GM12878 (cell line): ENCODE measurements around the gene AQP2. TPM values are rescaled to one million over a fixed set of nuclear protein-coding genes. Genes with fewer than 3 reads are reported as not detected.

Experiments
- ATAC-seq: fragments of 200-7000 bp; cut with Tn5 transposase; 3 replicates; pipeline ENCODE4 v1.9.1; 2020; ENCODE audit warnings: mild to moderate bottlenecking, moderate library complexity
- BruUV-seq: library from RNA; stranded (reverse); fragments of 400-500 nt; replicated peaks from 2 replicates; lab custom pipeline; 2021; lab: Mats Ljungman, UMichigan
- CTCF ChIA-PET: fragments of 300-600 bp; sonication (Branson Sonifier 250); formaldehyde crosslinking; extraction: SDS; loops from one replicate; lab custom pipeline; 2021; ENCODE audit warnings: inconsistent platforms; lab: Yijun Ruan, JAX
- POLR2A ChIA-PET: fragments of 350-600 bp; formaldehyde crosslinking; extraction: SDS; loops from one replicate; lab custom pipeline; 2021; ENCODE audit warnings: inconsistent platforms; lab: Charles Lee
- RAD21 ChIA-PET: fragments of 300-600 bp; sonication (Branson Sonifier 250); formaldehyde crosslinking; loops from one replicate; lab custom pipeline; 2023; ENCODE audit warnings: antibody characterized with exemption; ENCODE audit not compliant: unreplicated experiment; lab: Charles Lee
- SMC1A ChIA-PET: fragments of 300-600 bp; sonication (Branson Sonifier 250); formaldehyde crosslinking; loops from one replicate; lab custom pipeline; 2023; ENCODE audit not compliant: unreplicated experiment, uncharacterized antibody; lab: Charles Lee
- DNase-seq: peaks from one replicate; pipeline ENCODE4 v3.0.0-alpha.2; 2011; ENCODE audit warnings: low read depth, low spot score
- FAIRE-seq: peaks from 3 replicates; lab custom pipeline; 2011; peaks lifted over from hg19 to GRCh38; lab: Jason Lieb, UNC
- H2AFZ ChIP-seq: 2 replicates; pipeline ENCODE4 v1.6.0; 2011; ENCODE audit warnings: low read depth, low read length, control low read depth; ENCODE audit not compliant: control insufficient read depth
- H3K27ac ChIP-seq: 2 replicates; pipeline ENCODE4 v1.5.1; 2011; ENCODE audit warnings: control low read depth; ENCODE audit not compliant: control insufficient read depth, insufficient read depth
- H3K27me3 ChIP-seq, 2 experiments: replicated peaks in 1 of 2; 2 replicates each; pipeline versions ENCODE4 v1.6.0 to v1.6.1; 2011; ENCODE audit warnings: low read length in 1 of 2; ENCODE audit not compliant: control insufficient read depth in 2 of 2, insufficient read depth in 2 of 2
- H3K36me3 ChIP-seq, 2 experiments: 2 replicates each; pipeline ENCODE4 v1.5.1; 2011; ENCODE audit warnings: low read length in 1 of 2; ENCODE audit not compliant: control insufficient read depth in 2 of 2, insufficient read depth in 2 of 2
- H3K4me1 ChIP-seq: 2 replicates; pipeline ENCODE4 v1.6.1; 2011; ENCODE audit warnings: mild to moderate bottlenecking, low read length, moderate library complexity, mixed read lengths; ENCODE audit not compliant: control insufficient read depth, insufficient read depth
- H3K4me2 ChIP-seq: 2 replicates; pipeline ENCODE4 v1.6.0; 2011; ENCODE audit warnings: control low read depth; ENCODE audit not compliant: control insufficient read depth, insufficient read depth
- H3K4me3 ChIP-seq: fragments of 200-600 bp; sonication (generic); 2 replicates; pipeline ENCODE4 v1.5.1; 2016
- H3K79me2 ChIP-seq: 2 replicates; pipeline ENCODE4 v1.6.0; 2011; ENCODE audit warnings: low read length; ENCODE audit not compliant: control insufficient read depth, insufficient read depth
- H3K9ac ChIP-seq: 2 replicates; pipeline ENCODE4 v1.8.0; 2011; ENCODE audit warnings: low read length, control low read depth, mixed read lengths; ENCODE audit not compliant: control insufficient read depth, insufficient read depth
- H3K9me3 ChIP-seq: replicated peaks from 3 replicates; pipeline ENCODE4 v1.5.1; 2011; ENCODE audit warnings: mild to moderate bottlenecking, low read length; ENCODE audit not compliant: control insufficient read depth, insufficient read depth
- H4K20me1 ChIP-seq: 2 replicates; pipeline ENCODE4 v1.6.0; 2011; ENCODE audit not compliant: control insufficient read depth, insufficient read depth
- CHD4 ChIP-seq: fragments of 200-600 bp; sonication (generic); IDR thresholded peaks from 2 replicates; pipeline ENCODE4 v1.6.1; 2016; ENCODE audit warnings: mild to moderate bottlenecking
- EED ChIP-seq: sonication (generic); IDR thresholded peaks from 2 replicates; pipeline ENCODE4 v1.6.1; 2016; ENCODE audit warnings: antibody characterized with exemption, low read depth
- HDGF ChIP-seq: fragments of 450-650 bp; IDR thresholded peaks from 2 replicates; pipeline ENCODE4 v1.6.1; 2016; ENCODE audit warnings: antibody characterized with exemption
- KLF5 ChIP-seq: fragments of 450-650 bp; IDR thresholded peaks from 2 replicates; pipeline ENCODE4 v1.6.1; 2014; ENCODE audit warnings: mild to moderate bottlenecking; ENCODE audit not compliant: partially characterized antibody
- MYB ChIP-seq: fragments of 150-350 bp; IDR thresholded peaks from 2 replicates; pipeline ENCODE4 v1.6.1; 2014; ENCODE audit warnings: mild to moderate bottlenecking, low read depth, low read length, borderline replicate concordance
- NFXL1 ChIP-seq: fragments of 450-650 bp; IDR thresholded peaks from 2 replicates; pipeline ENCODE4 v1.6.1; 2017; ENCODE audit warnings: antibody characterized with exemption, mild to moderate bottlenecking, borderline replicate concordance
- SKIL ChIP-seq: fragments of 450-650 bp; IDR thresholded peaks from 2 replicates; pipeline ENCODE4 v1.6.1; 2017; ENCODE audit warnings: mild to moderate bottlenecking, low read depth, inconsistent platforms; ENCODE audit not compliant: poor library complexity, severe bottlenecking
- WGBS: methylation state at CpG from one replicate; pipeline ENCODE4 v1.1.6; 2016; ENCODE audit warnings: low lambda C conversion rate; ENCODE audit not compliant: insufficient replicate concordance, insufficient coverage; ENCODE audit errors: missing lambda C conversion rate; 5-methylcytosine and 5-hydroxymethylcytosine counted together
- in situ Hi-C: fragments of 300-500 bp; cut with MboI; formaldehyde crosslinking; loops from 9 replicates; pipeline ENCODE4 v1.14.3; 2018; ENCODE audit warnings: mixed read lengths
- intact Hi-C: fragments of 100-400 bp; cut with micrococcal nuclease; formaldehyde crosslinking; loops from one replicate; pipeline ENCODE4 v1.14.2; 2022; ENCODE audit not compliant: unreplicated experiment
- polyA plus RNA-seq, 11 experiments: library from polyadenylated mRNA; depleted of rRNA in 4 of 11; unstranded in 6 of 11; stranded (reverse) in 5 of 11; fragments of >200 nt; fragmentation: Nextera tagmentation in 4 of 11; fragmentation: Illumina TruSeq in 1 of 11; extraction: Ambion mirVana in 4 of 11; extraction: Trizol in 1 of 11; gene quantifications; 1 replicate in 1 of 11; 2 replicates in 10 of 11; pipeline versions ENCODE4 v1.2.1 to v1.2.3, GENCODE V29; 2011 to 2016; ENCODE audit warnings: inconsistent platforms in 2 of 11, missing spikeins in 2 of 11, low read depth in 1 of 11
- total RNA-seq, 4 experiments: library from RNA; depleted of rRNA in 3 of 4; stranded (reverse); fragments of >200 nt in 3 of 4; fragmentation: Illumina TruSeq in 1 of 4; extraction: Trizol in 1 of 4; gene quantifications; 2 replicates each; pipeline versions ENCODE4 v1.2.1 to v1.2.3, GENCODE V29; 2013 to 2021
- TF ChIP-seq, protein P1 (sequence below): IDR thresholded peaks from 2 replicates; pipeline ENCODE4 v1.6.1; 2012; ENCODE audit warnings: low read depth, low read length, improper control_type of control experiment
- TF ChIP-seq, protein P2 (sequence below): fragments of 450-650 bp; IDR thresholded peaks from 2 replicates; pipeline ENCODE4 v1.6.1; 2017; ENCODE audit warnings: antibody characterized with exemption, mild to moderate bottlenecking, moderate library complexity
- TF ChIP-seq, protein P3 (sequence below), 3 experiments: IDR thresholded peaks in 2 of 3; conservative IDR thresholded peaks in 1 of 3; 2 replicates each; pipeline ENCODE4 v1.5.1; 2011; ENCODE audit warnings: low read depth in 3 of 3, low read length in 3 of 3, mild to moderate bottlenecking in 3 of 3, control low read depth in 2 of 3, moderate library complexity in 2 of 3, inconsistent platforms in 1 of 3, mixed read lengths in 1 of 3; ENCODE audit not compliant: control insufficient read depth in 2 of 3, insufficient read depth in 1 of 3; ENCODE audit errors: extremely low read depth in 1 of 3
- TF ChIP-seq, protein P4 (sequence below): fragments of 450-650 bp; conservative IDR thresholded peaks from 2 replicates; pipeline ENCODE4 v1.6.1; 2017; ENCODE audit warnings: mild to moderate bottlenecking, moderate library complexity

AQP2 gene
- total and polyA plus RNA-seq, 10 of the 15 experiments (the other 5 are each of a cell fraction or from before 2014, with no cell fraction given): not detected

GRCh38 chr12:50006280-50006679, 55.7 kb downstream of the AQP2 start:
- H3K9me3 ChIP-seq: no peaks in the 10 kb centered on the region
- ChIA-PET RAD21 (no interaction called here), CTCF (interaction anchor here (1.1 to 2.7 kb wide), 9 partner anchors 11 to 72 kb away, joined by 3 to 11 read pairs (median 7); no protein-coding TSS in a partner anchor), SMC1A (interaction anchor here (0.8 to 2.1 kb wide), 6 partner anchors 10 to 50 kb away, joined by 3 to 6 read pairs (median 4); no protein-coding TSS in a partner anchor), POLR2A (no interaction called here)
- ATAC-seq: no peak
- peak overlapping the region; percentile 34; the same call in 1 of the 2 replicates for H3K27ac ChIP-seq
- FAIRE-seq: no peak
- peak overlapping the region; percentile 41; the same call in 1 of the 2 replicates for H3K4me2 ChIP-seq
- H2AFZ ChIP-seq: peak overlapping the region; percentile 31; the same call in 1 of the 2 replicates
- peaks cover 4 to 24% of the 10 kb centered on the region in 2 experiments; a peak in 3 of 4 replicates for H3K36me3 ChIP-seq
- intact Hi-C loops (no loop called here), in situ Hi-C loops (no loop called here)
- no peaks in the 10 kb centered on the region for H4K20me1 ChIP-seq
- 91% methylated on average over 7 of the region's 7 CpGs for WGBS
- no peak overlapping the region for H3K9ac ChIP-seq
- peaks cover 10% of the 10 kb centered on the region for H3K79me2 ChIP-seq
- peaks cover 10% of the 10 kb centered on the region; the same call in 1 of the 2 replicates for H3K4me1 ChIP-seq
- BruUV-seq: no TSS peak
- DNase-seq: no peak
- H3K27me3 ChIP-seq: no peaks in the 10 kb centered on the region
- no peak overlapping the region for H3K4me3 ChIP-seq
- no peak for TF ChIP-seq KLF5
- TF ChIP-seq EED: no peak
- TF ChIP-seq SKIL: no peak
- TF ChIP-seq, protein P1, sequence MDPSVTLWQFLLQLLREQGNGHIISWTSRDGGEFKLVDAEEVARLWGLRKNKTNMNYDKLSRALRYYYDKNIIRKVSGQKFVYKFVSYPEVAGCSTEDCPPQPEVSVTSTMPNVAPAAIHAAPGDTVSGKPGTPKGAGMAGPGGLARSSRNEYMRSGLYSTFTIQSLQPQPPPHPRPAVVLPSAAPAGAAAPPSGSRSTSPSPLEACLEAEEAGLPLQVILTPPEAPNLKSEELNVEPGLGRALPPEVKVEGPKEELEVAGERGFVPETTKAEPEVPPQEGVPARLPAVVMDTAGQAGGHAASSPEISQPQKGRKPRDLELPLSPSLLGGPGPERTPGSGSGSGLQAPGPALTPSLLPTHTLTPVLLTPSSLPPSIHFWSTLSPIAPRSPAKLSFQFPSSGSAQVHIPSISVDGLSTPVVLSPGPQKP: no peak
- TF ChIP-seq CHD4: no peak
- TF ChIP-seq, protein P2, sequence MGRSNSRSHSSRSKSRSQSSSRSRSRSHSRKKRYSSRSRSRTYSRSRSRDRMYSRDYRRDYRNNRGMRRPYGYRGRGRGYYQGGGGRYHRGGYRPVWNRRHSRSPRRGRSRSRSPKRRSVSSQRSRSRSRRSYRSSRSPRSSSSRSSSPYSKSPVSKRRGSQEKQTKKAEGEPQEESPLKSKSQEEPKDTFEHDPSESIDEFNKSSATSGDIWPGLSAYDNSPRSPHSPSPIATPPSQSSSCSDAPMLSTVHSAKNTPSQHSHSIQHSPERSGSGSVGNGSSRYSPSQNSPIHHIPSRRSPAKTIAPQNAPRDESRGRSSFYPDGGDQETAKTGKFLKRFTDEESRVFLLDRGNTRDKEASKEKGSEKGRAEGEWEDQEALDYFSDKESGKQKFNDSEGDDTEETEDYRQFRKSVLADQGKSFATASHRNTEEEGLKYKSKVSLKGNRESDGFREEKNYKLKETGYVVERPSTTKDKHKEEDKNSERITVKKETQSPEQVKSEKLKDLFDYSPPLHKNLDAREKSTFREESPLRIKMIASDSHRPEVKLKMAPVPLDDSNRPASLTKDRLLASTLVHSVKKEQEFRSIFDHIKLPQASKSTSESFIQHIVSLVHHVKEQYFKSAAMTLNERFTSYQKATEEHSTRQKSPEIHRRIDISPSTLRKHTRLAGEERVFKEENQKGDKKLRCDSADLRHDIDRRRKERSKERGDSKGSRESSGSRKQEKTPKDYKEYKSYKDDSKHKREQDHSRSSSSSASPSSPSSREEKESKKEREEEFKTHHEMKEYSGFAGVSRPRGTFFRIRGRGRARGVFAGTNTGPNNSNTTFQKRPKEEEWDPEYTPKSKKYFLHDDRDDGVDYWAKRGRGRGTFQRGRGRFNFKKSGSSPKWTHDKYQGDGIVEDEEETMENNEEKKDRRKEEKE: no peak
- no peak for TF ChIP-seq NFXL1
- TF ChIP-seq, protein P3, sequence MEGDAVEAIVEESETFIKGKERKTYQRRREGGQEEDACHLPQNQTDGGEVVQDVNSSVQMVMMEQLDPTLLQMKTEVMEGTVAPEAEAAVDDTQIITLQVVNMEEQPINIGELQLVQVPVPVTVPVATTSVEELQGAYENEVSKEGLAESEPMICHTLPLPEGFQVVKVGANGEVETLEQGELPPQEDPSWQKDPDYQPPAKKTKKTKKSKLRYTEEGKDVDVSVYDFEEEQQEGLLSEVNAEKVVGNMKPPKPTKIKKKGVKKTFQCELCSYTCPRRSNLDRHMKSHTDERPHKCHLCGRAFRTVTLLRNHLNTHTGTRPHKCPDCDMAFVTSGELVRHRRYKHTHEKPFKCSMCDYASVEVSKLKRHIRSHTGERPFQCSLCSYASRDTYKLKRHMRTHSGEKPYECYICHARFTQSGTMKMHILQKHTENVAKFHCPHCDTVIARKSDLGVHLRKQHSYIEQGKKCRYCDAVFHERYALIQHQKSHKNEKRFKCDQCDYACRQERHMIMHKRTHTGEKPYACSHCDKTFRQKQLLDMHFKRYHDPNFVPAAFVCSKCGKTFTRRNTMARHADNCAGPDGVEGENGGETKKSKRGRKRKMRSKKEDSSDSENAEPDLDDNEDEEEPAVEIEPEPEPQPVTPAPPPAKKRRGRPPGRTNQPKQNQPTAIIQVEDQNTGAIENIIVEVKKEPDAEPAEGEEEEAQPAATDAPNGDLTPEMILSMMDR (IDR thresholded peaks at IDR 0.05 in 2 of 3, conservative IDR thresholded peaks at IDR 0.05 in 1 of 3; ENCODE audit: control insufficient read depth in 2 of 3, extremely low read depth in 1 of 3, insufficient read depth in 1 of 3, low read depth in 3 of 3, low read length in 3 of 3): no peak
- TF ChIP-seq, protein P4, sequence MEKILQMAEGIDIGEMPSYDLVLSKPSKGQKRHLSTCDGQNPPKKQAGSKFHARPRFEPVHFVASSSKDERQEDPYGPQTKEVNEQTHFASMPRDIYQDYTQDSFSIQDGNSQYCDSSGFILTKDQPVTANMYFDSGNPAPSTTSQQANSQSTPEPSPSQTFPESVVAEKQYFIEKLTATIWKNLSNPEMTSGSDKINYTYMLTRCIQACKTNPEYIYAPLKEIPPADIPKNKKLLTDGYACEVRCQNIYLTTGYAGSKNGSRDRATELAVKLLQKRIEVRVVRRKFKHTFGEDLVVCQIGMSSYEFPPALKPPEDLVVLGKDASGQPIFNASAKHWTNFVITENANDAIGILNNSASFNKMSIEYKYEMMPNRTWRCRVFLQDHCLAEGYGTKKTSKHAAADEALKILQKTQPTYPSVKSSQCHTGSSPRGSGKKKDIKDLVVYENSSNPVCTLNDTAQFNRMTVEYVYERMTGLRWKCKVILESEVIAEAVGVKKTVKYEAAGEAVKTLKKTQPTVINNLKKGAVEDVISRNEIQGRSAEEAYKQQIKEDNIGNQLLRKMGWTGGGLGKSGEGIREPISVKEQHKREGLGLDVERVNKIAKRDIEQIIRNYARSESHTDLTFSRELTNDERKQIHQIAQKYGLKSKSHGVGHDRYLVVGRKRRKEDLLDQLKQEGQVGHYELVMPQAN: no peak
- no peak for TF ChIP-seq HDGF
- no peak for TF ChIP-seq MYB
